HCT116 (cell line): ENCODE results near the gene LORICRIN. TPM values are rescaled to one million over a fixed set of nuclear protein-coding genes. Genes with fewer than 3 reads are reported as not detected.

Source experiments
- ATAC-seq: fragments of 200-7000 bp; cut with Tn5 transposase; 2 replicates; pipeline ENCODE4 v1.9.1; 2020; ENCODE audit warnings: mild to moderate bottlenecking, moderate library complexity
- BruUV-seq: library from RNA; stranded (reverse); fragments of 400-500 nt; replicated peaks from 2 replicates; lab custom pipeline; 2021; lab: Mats Ljungman, UMichigan
- CTCF ChIA-PET: fragments of 300-600 bp; sonication (Branson Sonifier 250); formaldehyde crosslinking; loops from one replicate; lab custom pipeline; 2021; ENCODE audit warnings: antibody characterized with exemption; lab: Charles Lee
- POLR2A ChIA-PET: fragments of 300-600, 350-600 bp; sonication (Branson Sonifier 250); formaldehyde crosslinking; loops from one replicate; lab custom pipeline; 2021; ENCODE audit warnings: antibody characterized with exemption; lab: Charles Lee
- RAD21 ChIA-PET, 2 experiments: fragments of 300-600 bp; sonication (Branson Sonifier 250); formaldehyde crosslinking; loops; one replicate each; lab custom pipeline; 2023; ENCODE audit warnings: low total read pairs in 2 of 2; ENCODE audit not compliant: uncharacterized antibody in 2 of 2, unreplicated experiment in 2 of 2, low non-redundant PET in 1 of 2; lab: Charles Lee
- DNase-seq: peaks from one replicate; pipeline ENCODE4 v3.0.0-alpha.2; 2010; ENCODE audit warnings: low read depth, low spot score
- H2AFZ ChIP-seq: fragments of 200-600 bp; shearing (Covaris generic), sonication (generic); 2 replicates; pipeline ENCODE4 v1.6.1; 2017; ENCODE audit warnings: low read depth, mixed run types, mixed read lengths, antibody characterized with exemption, low read length; ENCODE audit not compliant: poor library complexity, severe bottlenecking
- H3K27ac ChIP-seq: 2 replicates; pipeline ENCODE4 v1.5.1; 2012; ENCODE audit warnings: low read depth, low read length
- H3K27me3 ChIP-seq: fragments of 200-600 bp; sonication (generic); 2 replicates; pipeline ENCODE4 v1.6.1; 2016; ENCODE audit warnings: mixed run types, low read length, mixed read lengths; ENCODE audit not compliant: insufficient read depth
- H3K36me3 ChIP-seq, 2 experiments: fragments of 200-500 bp in 1 of 2; fragments of 200-600 bp in 1 of 2; sonication (Bioruptor generic) in 1 of 2; sonication (generic) in 1 of 2; 2 replicates each; pipeline versions ENCODE4 v1.5.1 to v1.6.1; 2014 to 2016; ENCODE audit warnings: low read length in 2 of 2, inconsistent platforms in 1 of 2, mixed read lengths in 1 of 2, mixed run types in 1 of 2; ENCODE audit not compliant: insufficient read depth in 2 of 2, control insufficient read depth in 1 of 2
- H3K4me1 ChIP-seq, 2 experiments: fragments of 200-600 bp in 1 of 2; sonication (generic) in 1 of 2; 2 replicates each; pipeline versions ENCODE4 v1.5.1 to v1.6.1; 2012 to 2017; ENCODE audit warnings: low read length in 2 of 2, inconsistent platforms in 1 of 2, mild to moderate bottlenecking in 1 of 2, mixed read lengths in 1 of 2, mixed run types in 1 of 2, moderate library complexity in 1 of 2; ENCODE audit not compliant: insufficient read depth in 2 of 2, control insufficient read depth in 1 of 2
- H3K4me2 ChIP-seq: fragments of 200-600 bp; sonication (generic); 2 replicates; pipeline ENCODE4 v1.6.1; 2017; ENCODE audit warnings: mixed run types, low read length, mixed read lengths
- H3K4me3 ChIP-seq, 2 experiments: fragments of 200-600 bp in 1 of 2; sonication (generic) in 1 of 2; replicated peaks in 1 of 2; 2 replicates each; pipeline ENCODE4 v1.5.1; 2011 to 2016; ENCODE audit warnings: low read length in 2 of 2, control low read depth in 1 of 2, low read depth in 1 of 2, mild to moderate bottlenecking in 1 of 2, mixed read lengths in 1 of 2, mixed run types in 1 of 2
- H3K79me2 ChIP-seq: fragments of 200-600 bp; sonication (generic); 2 replicates; pipeline ENCODE4 v1.6.1; 2017; ENCODE audit warnings: mild to moderate bottlenecking, mixed run types, low read length, moderate library complexity, mixed read lengths; ENCODE audit not compliant: insufficient read depth
- H3K9ac ChIP-seq: fragments of 200-600 bp; sonication (generic); 2 replicates; pipeline ENCODE4 v1.6.1; 2016; ENCODE audit warnings: low read length, mixed read lengths
- H3K9me2 ChIP-seq: fragments of 200-600 bp; sonication (generic), shearing (Covaris generic); 2 replicates; pipeline ENCODE4 v1.6.1; 2017; ENCODE audit warnings: mixed run types, mild to moderate bottlenecking, moderate library complexity; ENCODE audit not compliant: insufficient read depth
- H3K9me3 ChIP-seq, 2 experiments: fragments of 200-500 bp in 1 of 2; fragments of 200-600 bp in 1 of 2; sonication (Bioruptor generic) in 1 of 2; sonication (generic) in 1 of 2; 2 replicates each; pipeline ENCODE4 v1.6.1; 2014 to 2017; ENCODE audit warnings: low read length in 2 of 2, mixed read lengths in 2 of 2, inconsistent platforms in 1 of 2, low read depth in 1 of 2, mild to moderate bottlenecking in 1 of 2, mixed run types in 1 of 2, moderate library complexity in 1 of 2; ENCODE audit not compliant: control insufficient read depth in 1 of 2, insufficient read depth in 1 of 2
- H4K20me1 ChIP-seq: fragments of 200-600 bp; sonication (generic), shearing (Covaris generic); 2 replicates; pipeline ENCODE4 v1.6.1; 2017; ENCODE audit warnings: mixed run types, mild to moderate bottlenecking, moderate library complexity; ENCODE audit not compliant: insufficient read depth
- CBX3 ChIP-seq: IDR thresholded peaks from 2 replicates; pipeline ENCODE4 v1.6.1; 2012; ENCODE audit warnings: low read depth
- EZH2 ChIP-seq: fragments of 200-600 bp; sonication (generic); IDR thresholded peaks from 2 replicates; pipeline ENCODE4 v1.6.1; 2017; ENCODE audit warnings: antibody characterized with exemption, mixed run types
- FOSL1 ChIP-seq: IDR thresholded peaks from 2 replicates; pipeline ENCODE4 v1.6.1; 2012; ENCODE audit warnings: low read depth
- MAX ChIP-seq: IDR thresholded peaks from 2 replicates; pipeline ENCODE4 v1.6.1; 2012
- REST ChIP-seq: IDR thresholded peaks from 2 replicates; pipeline ENCODE4 v1.6.1; 2012; ENCODE audit warnings: low read depth
- SIN3A ChIP-seq: IDR thresholded peaks from 2 replicates; pipeline ENCODE4 v1.6.1; 2012; ENCODE audit warnings: low read depth
- YY1 ChIP-seq: IDR thresholded peaks from 2 replicates; pipeline ENCODE4 v1.6.1; 2011; ENCODE audit warnings: low read length, low read depth, moderate library complexity, mild to moderate bottlenecking; ENCODE audit not compliant: insufficient replicate concordance; ENCODE audit errors: extremely low read depth
- ZBTB33 ChIP-seq: IDR thresholded peaks from 2 replicates; pipeline ENCODE4 v1.6.1; 2011; ENCODE audit warnings: mild to moderate bottlenecking, low read length, moderate library complexity; ENCODE audit not compliant: insufficient replicate concordance; ENCODE audit errors: extremely low read depth
- intact Hi-C: fragments of 100-400 bp; cut with micrococcal nuclease; formaldehyde crosslinking; loops from 2 replicates; pipeline ENCODE4 v1.10.0; 2022
- total RNA-seq: library from RNA; stranded (reverse); gene quantifications from one replicate; pipeline ENCODE4 v1.2.1, GENCODE V29; 2021; ENCODE audit not compliant: unreplicated experiment

The LORICRIN gene
- total RNA-seq, 1 experiment from 2014 or later, result not detected

- BruUV-seq, result no TSS peak
- DNase-seq, result no peak
- Histone ChIP-seq H3K27me3 (peaks cover 42% of the 10 kb centered on the region), H3K79me2 (no peaks in the 10 kb centered on the region), H2AFZ (no peak overlapping the region), H3K4me3 (no peak overlapping the region), H3K4me2 (no peak overlapping the region), H3K4me1 (no peaks in the 10 kb centered on the region), H3K9me3 (no peaks in the 10 kb centered on the region), H3K27ac (no peak overlapping the region)
- CTCF ChIA-PET, result interaction anchor here (1.7 kb wide), 1 partner anchor 27 kb away, joined by 4 read pairs; no protein-coding TSS in a partner anchor
- intact Hi-C loops, result no loop called here
- POLR2A ChIA-PET, result no interaction called here
- no peak for TF ChIP-seq SIN3A
- no peak for TF ChIP-seq REST
- no peak for TF ChIP-seq YY1
- TF ChIP-seq ZBTB33, result no peak
- TF ChIP-seq CBX3, result no peak
- no peak for TF ChIP-seq MAX
- TF ChIP-seq FOSL1, result no peak
- no peak for TF ChIP-seq EZH2
- TF ChIP-seq, all 23 proteins: peak for 0
- H3K9me2 ChIP-seq, result no peaks in the 10 kb centered on the region
- H3K9ac ChIP-seq, result no peak overlapping the region
- ATAC-seq, result no peak
- H3K36me3 ChIP-seq, result no peaks in the 10 kb centered on the region
- RAD21 ChIA-PET, result no interaction called here
- no peaks in the 10 kb centered on the region for H4K20me1 ChIP-seq
Measured at GRCh38 chr1:153261281-153262069, 2.0 kb downstream of the LORICRIN start.
